ENCODE data around the gene HAP1.

Gene HAP1

GRCh38 chr17:41692722-41693521 lies 41.5 kb downstream of the HAP1 start:
- DNase-seq (ENCODE audit: low read depth, low spot score), result no peak
- ChIA-PET POLR2A (interaction anchor here (0.7 to 1.4 kb wide), 5 partner anchors 9 to 1560 kb away, joined by 3 read pairs; no protein-coding TSS in a partner anchor), CTCF (interaction anchor here (0.6 to 6.9 kb wide), 3 partner anchors 16 to 1077 kb away, joined by 3 to 114 read pairs (median 4); partner anchors contain the start of gene GAST)
- TF ChIP-seq, protein P1, sequence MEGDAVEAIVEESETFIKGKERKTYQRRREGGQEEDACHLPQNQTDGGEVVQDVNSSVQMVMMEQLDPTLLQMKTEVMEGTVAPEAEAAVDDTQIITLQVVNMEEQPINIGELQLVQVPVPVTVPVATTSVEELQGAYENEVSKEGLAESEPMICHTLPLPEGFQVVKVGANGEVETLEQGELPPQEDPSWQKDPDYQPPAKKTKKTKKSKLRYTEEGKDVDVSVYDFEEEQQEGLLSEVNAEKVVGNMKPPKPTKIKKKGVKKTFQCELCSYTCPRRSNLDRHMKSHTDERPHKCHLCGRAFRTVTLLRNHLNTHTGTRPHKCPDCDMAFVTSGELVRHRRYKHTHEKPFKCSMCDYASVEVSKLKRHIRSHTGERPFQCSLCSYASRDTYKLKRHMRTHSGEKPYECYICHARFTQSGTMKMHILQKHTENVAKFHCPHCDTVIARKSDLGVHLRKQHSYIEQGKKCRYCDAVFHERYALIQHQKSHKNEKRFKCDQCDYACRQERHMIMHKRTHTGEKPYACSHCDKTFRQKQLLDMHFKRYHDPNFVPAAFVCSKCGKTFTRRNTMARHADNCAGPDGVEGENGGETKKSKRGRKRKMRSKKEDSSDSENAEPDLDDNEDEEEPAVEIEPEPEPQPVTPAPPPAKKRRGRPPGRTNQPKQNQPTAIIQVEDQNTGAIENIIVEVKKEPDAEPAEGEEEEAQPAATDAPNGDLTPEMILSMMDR (IDR thresholded peaks at IDR 0.05; ENCODE audit: insufficient read depth, low read length, missing control alignments), result no peak
- no peak overlapping the region for H3K4me3 ChIP-seq (ENCODE audit: low read depth, low read length)

DNA sequence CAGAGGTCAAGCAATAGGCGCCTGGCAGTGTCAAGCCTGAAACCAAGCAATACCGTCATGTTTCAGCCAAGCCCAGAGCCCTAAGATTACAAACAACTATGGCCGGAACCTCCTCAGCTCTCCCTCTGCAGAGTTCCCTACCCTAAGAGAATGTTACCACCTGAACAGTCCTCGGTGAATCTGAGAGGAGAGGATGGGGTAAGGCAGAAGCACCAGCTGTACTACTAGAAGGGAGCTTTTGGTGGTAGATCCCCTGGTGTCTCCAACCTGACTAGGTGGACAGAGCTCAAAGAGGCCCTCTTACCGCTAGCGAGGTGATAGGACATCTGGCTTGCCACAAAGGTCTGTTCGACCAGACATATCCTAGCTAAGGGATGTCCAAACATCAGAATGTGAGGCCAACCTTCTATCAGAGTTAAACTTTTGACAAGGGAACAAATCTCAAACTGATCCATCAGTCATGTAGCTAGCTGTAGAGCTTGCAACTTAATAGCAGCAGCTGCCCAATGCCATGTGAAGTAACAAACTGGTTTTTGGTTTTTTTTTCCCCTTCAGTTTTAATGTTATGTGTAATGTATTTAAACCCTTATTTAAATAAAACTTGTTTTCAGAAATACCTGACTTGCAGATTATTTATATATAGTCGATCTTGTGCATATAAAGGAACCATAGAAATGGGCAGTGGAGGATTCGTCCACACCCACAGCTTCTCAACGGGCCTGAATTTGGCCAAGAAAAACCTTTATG lies 43.2 kb downstream of the HAP1 start:
- TF ChIP-seq, protein P1 (IDR thresholded peaks at IDR 0.05; ENCODE audit: insufficient read depth, low read length, missing control alignments), result no peak
- POLR2A ChIA-PET, result interaction anchor here (0.5 kb wide), 1 partner anchor 9 kb away, joined by 3 read pairs; no protein-coding TSS in a partner anchor
- CTCF ChIA-PET, result interaction anchor here (0.8 to 1.8 kb wide), 4 partner anchors 13 to 1075 kb away, joined by 3 to 9 read pairs (median 4); no protein-coding TSS in a partner anchor
- DNase-seq (ENCODE audit: low read depth, low spot score), result no peak
- H3K4me3 ChIP-seq (ENCODE audit: low read depth, low read length), result peak overlapping the region; percentile 90

GRCh38 chr17:41690497-41690896 lies 43.9 kb downstream of the HAP1 start:
- TF ChIP-seq, protein P1 (IDR thresholded peaks at IDR 0.05; ENCODE audit: insufficient read depth, low read length, missing control alignments), result no peak
- DNase-seq (ENCODE audit: low read depth, low spot score), result no peak
- ChIA-PET CTCF (interaction anchor here (1.2 to 2.5 kb wide), 7 partner anchors 10 to 1074 kb away, joined by 3 to 9 read pairs (median 5); partner anchors contain the start of gene P3H4), POLR2A (interaction anchor here (1.3 to 1.5 kb wide), 2 partner anchors 17 to 87 kb away, joined by 3 to 4 read pairs; no protein-coding TSS in a partner anchor)
- H3K4me3 ChIP-seq (ENCODE audit: low read depth, low read length), result peak overlapping the region; percentile 90

DNA sequence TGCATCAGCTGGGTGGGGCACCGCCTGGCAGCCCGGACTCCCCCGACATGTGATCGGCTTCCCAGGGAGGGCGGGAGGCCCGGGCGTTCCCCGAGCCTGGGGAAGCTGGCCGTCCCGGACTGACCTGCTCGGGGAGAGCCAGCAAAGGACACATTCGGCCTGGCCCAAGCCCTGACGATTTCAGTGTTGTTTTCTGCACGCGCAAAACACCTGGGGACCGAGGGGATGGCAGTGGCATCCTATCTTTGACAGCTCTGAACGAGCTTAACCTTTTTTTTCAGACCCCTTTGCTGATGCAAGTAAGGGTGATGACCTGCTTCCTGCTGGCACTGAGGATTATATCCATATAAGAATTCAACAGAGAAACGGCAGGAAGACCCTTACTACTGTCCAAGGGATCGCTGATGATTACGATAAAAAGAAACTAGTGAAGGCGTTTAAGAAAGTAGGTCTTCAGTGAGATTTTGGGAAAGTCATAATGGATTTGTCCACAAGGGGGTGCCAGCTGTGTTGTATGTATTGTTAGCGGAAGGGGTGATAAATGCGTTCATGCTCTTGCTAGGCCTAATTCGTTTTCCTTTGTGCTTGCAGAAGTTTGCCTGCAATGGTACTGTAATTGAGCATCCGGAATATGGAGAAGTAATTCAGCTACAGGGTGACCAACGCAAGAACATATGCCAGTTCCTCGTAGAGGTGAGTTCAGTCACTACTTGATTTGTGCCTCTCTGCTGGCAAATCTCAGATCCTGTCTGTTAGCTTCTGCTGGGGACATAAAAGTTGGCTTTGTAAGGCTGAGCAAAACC lies 44.7 kb downstream of the HAP1 start:
- DNase-seq (ENCODE audit: low read depth, low spot score), result no peak
- H3K4me3 ChIP-seq (ENCODE audit: low read depth, low read length), result peak overlapping the region; percentile 90
- TF ChIP-seq, protein P1 (IDR thresholded peaks at IDR 0.05; ENCODE audit: insufficient read depth, low read length, missing control alignments), result peak; percentile 51
- ChIA-PET POLR2A (interaction anchor here (0.6 to 1.8 kb wide), 18 partner anchors 11 to 1633 kb away, joined by 3 to 43 read pairs (median 4); partner anchors contain the start of genes ACLY and NKIRAS2), CTCF (interaction anchor here (1.2 to 2.7 kb wide), 7 partner anchors 9 to 122 kb away, joined by 3 to 13 read pairs (median 6); partner anchors contain the start of gene P3H4)

- CTCF ChIA-PET, result interaction anchor here (0.6 to 2.7 kb wide), 8 partner anchors 9 to 833 kb away, joined by 3 to 13 read pairs (median 6); partner anchors contain the start of gene P3H4
- POLR2A ChIA-PET, result interaction anchor here (0.5 to 1.8 kb wide), 38 partner anchors 10 to 1632 kb away, joined by 3 to 43 read pairs (median 4); partner anchors contain the start of genes ACLY, FKBP10, JUP and NKIRAS2
- DNase-seq (ENCODE audit: low read depth, low spot score), result peak; percentile 97
- peak within 1 kb of the TSS; percentile 90 for H3K4me3 ChIP-seq (ENCODE audit: low read depth, low read length)
- TF ChIP-seq, protein P1 (IDR thresholded peaks at IDR 0.05; ENCODE audit: insufficient read depth, low read length, missing control alignments), result no peak
Observed at GRCh38 chr17:41688641-41689496, 45.6 kb downstream of the HAP1 start, which contains the start of gene EIF1. EIF1 (plus strand) TSS chr17:41688885; CDS start chr17:41689039, 154 bp downstream.

Measured in AG04449 (cell line).